IMR-90 (cell line): ENCODE measurements around the gene USP28. TPM values are rescaled to one million over a fixed set of nuclear protein-coding genes. Genes with fewer than 3 reads are reported as not detected.

ENCODE experiments used
- ATAC-seq: fragments of 200-7000 bp; cut with Tn5 transposase; 2 replicates; pipeline ENCODE4 v1.9.1; 2020; ENCODE audit warnings: low read depth, mild to moderate bottlenecking, moderate library complexity
- BruUV-seq: library from RNA; stranded (reverse); fragments of 400-500 nt; replicated peaks from 2 replicates; lab custom pipeline; 2021; lab: Mats Ljungman, UMichigan
- CTCF ChIA-PET: fragments of 300-600 bp; formaldehyde crosslinking; extraction: SDS; loops from one replicate; lab custom pipeline; 2021; ENCODE audit warnings: antibody characterized with exemption; lab: Yijun Ruan, JAX
- POLR2A ChIA-PET: fragments of 300-600 bp; sonication (Branson Sonifier 250); formaldehyde crosslinking; loops from one replicate; lab custom pipeline; 2022; ENCODE audit warnings: antibody characterized with exemption; ENCODE audit not compliant: unreplicated experiment; lab: Charles Lee
- DNase-seq: peaks from one replicate; pipeline ENCODE4 v3.0.0; 2013
- H2AFZ ChIP-seq: replicated peaks from 2 replicates; pipeline ENCODE3; 2013; ENCODE audit warnings: low read length, mild to moderate bottlenecking; ENCODE audit not compliant: poor library complexity
- H2AK5ac ChIP-seq: 2 replicates; pipeline ENCODE4 v1.6.1; 2013; ENCODE audit warnings: low read depth, low read length, inconsistent platforms
- H2AK9ac ChIP-seq: replicated peaks from 2 replicates; pipeline ENCODE3; 2013; ENCODE audit warnings: mild to moderate bottlenecking, low read depth, low read length, moderate library complexity; ENCODE audit not compliant: poor library complexity
- H2BK120ac ChIP-seq: 2 replicates; pipeline ENCODE4 v1.6.1; 2013; ENCODE audit warnings: low read depth, low read length, inconsistent platforms
- H2BK15ac ChIP-seq: 3 replicates; pipeline ENCODE4 v1.6.1; 2013; ENCODE audit warnings: low read depth, low read length, inconsistent platforms
- H2BK20ac ChIP-seq: 2 replicates; pipeline ENCODE4 v1.6.1; 2013; ENCODE audit warnings: low read depth, mild to moderate bottlenecking, inconsistent platforms, low read length, moderate library complexity
- H2BK5ac ChIP-seq: 2 replicates; pipeline ENCODE4 v1.6.1; 2013; ENCODE audit warnings: mild to moderate bottlenecking, low read depth, low read length, inconsistent platforms; ENCODE audit not compliant: poor library complexity, severe bottlenecking
- H3K14ac ChIP-seq: replicated peaks from 2 replicates; pipeline ENCODE4 v1.6.1; 2013; ENCODE audit warnings: low read depth, low read length, inconsistent platforms
- H3K18ac ChIP-seq: 2 replicates; pipeline ENCODE4 v1.6.1; 2013; ENCODE audit warnings: low read depth, low read length, control low read depth
- H3K23ac ChIP-seq: 2 replicates; pipeline ENCODE4 v1.6.1; 2013; ENCODE audit warnings: low read depth, low read length, inconsistent platforms
- H3K27ac ChIP-seq: 2 replicates; pipeline ENCODE4 v1.5.1; 2013; ENCODE audit warnings: mild to moderate bottlenecking, control low read depth, low read length; ENCODE audit not compliant: insufficient read depth
- H3K27me3 ChIP-seq: 2 replicates; pipeline ENCODE4 v1.6.1; 2013; ENCODE audit warnings: low read length; ENCODE audit not compliant: control insufficient read depth, insufficient read depth
- H3K36me3 ChIP-seq: 2 replicates; pipeline ENCODE4 v1.6.1; 2013; ENCODE audit warnings: low read length, mixed read lengths; ENCODE audit not compliant: control insufficient read depth, insufficient read depth
- H3K4ac ChIP-seq: 2 replicates; pipeline ENCODE4 v1.6.1; 2013; ENCODE audit warnings: low read depth, low read length, inconsistent platforms
- H3K4me1 ChIP-seq: 2 replicates; pipeline ENCODE4 v1.6.1; 2013; ENCODE audit warnings: low read length, mixed read lengths; ENCODE audit not compliant: control insufficient read depth, insufficient read depth
- H3K4me2 ChIP-seq: 2 replicates; pipeline ENCODE4 v1.6.1; 2013; ENCODE audit warnings: low read depth, mild to moderate bottlenecking, control low read depth, low read length, moderate library complexity
- H3K4me3 ChIP-seq: 2 replicates; pipeline ENCODE4 v1.5.1; 2013; ENCODE audit warnings: low read depth, mild to moderate bottlenecking, control low read depth, low read length, moderate library complexity; ENCODE audit not compliant: insufficient read depth
- H3K56ac ChIP-seq: 2 replicates; pipeline ENCODE4 v1.6.1; 2013; ENCODE audit warnings: low read length, inconsistent platforms; ENCODE audit not compliant: insufficient read depth; ENCODE audit errors: extremely low read depth
- H3K79me1 ChIP-seq, 2 experiments: 2 replicates each; pipeline ENCODE4 v1.6.1; 2013; ENCODE audit warnings: low read length in 2 of 2, inconsistent platforms in 1 of 2, low read depth in 1 of 2
- H3K9ac ChIP-seq: 2 replicates; pipeline ENCODE4 v1.6.1; 2013; ENCODE audit warnings: low read depth, low read length, control low read depth
- H3K9me1 ChIP-seq: 2 replicates; pipeline ENCODE4 v1.6.1; 2013; ENCODE audit warnings: low read length, inconsistent platforms; ENCODE audit not compliant: insufficient read depth
- H3K9me3 ChIP-seq: 2 replicates; pipeline ENCODE4 v1.6.1; 2013; ENCODE audit warnings: low read length; ENCODE audit not compliant: control insufficient read depth, insufficient read depth
- H4K20me1 ChIP-seq: 2 replicates; pipeline ENCODE4 v1.6.1; 2013; ENCODE audit warnings: low read length, inconsistent platforms; ENCODE audit not compliant: insufficient read depth
- H4K5ac ChIP-seq: 2 replicates; pipeline ENCODE4 v1.6.1; 2013; ENCODE audit warnings: mild to moderate bottlenecking, low read depth, low read length, control low read depth
- H4K8ac ChIP-seq, 2 experiments: 2 replicates each; pipeline ENCODE4 v1.6.1; 2013; ENCODE audit warnings: low read depth in 2 of 2, low read length in 2 of 2, control low read depth in 1 of 2, inconsistent platforms in 1 of 2
- H4K91ac ChIP-seq: 2 replicates; pipeline ENCODE4 v1.6.1; 2013; ENCODE audit warnings: low read depth, low read length, inconsistent platforms; ENCODE audit not compliant: insufficient read depth
- BHLHE40 ChIP-seq: fragments of 150-350 bp; IDR thresholded peaks from 2 replicates; pipeline ENCODE4 v1.6.1; 2016; ENCODE audit warnings: mild to moderate bottlenecking, low read depth, low read length
- CEBPB ChIP-seq: IDR thresholded peaks from 2 replicates; pipeline ENCODE4 v1.6.1; 2012; ENCODE audit warnings: low read depth, low read length, improper control_type of control experiment
- CHD1 ChIP-seq: IDR thresholded peaks from 2 replicates; pipeline ENCODE4 v1.6.1; 2012; ENCODE audit warnings: low read depth, low read length, improper control_type of control experiment
- FOS ChIP-seq: fragments of 150-350 bp; IDR thresholded peaks from 2 replicates; pipeline ENCODE4 v1.6.1; 2016; ENCODE audit warnings: low read depth, low read length
- MAZ ChIP-seq: IDR thresholded peaks from 2 replicates; pipeline ENCODE4 v1.6.1; 2012; ENCODE audit warnings: low read depth, mild to moderate bottlenecking, low read length, improper control_type of control experiment, moderate library complexity, borderline replicate concordance
- NFE2L2 ChIP-seq: fragments of 150-350 bp; IDR thresholded peaks from 2 replicates; pipeline ENCODE4 v1.6.1; 2016; ENCODE audit warnings: low read depth, mild to moderate bottlenecking, low read length
- RAD21 ChIP-seq: IDR thresholded peaks from 2 replicates; pipeline ENCODE4 v1.6.1; 2012; ENCODE audit warnings: low read length, improper control_type of control experiment
- RFX5 ChIP-seq: IDR thresholded peaks from 2 replicates; pipeline ENCODE4 v1.8.0; 2012; ENCODE audit warnings: low read depth, mild to moderate bottlenecking, low read length, moderate library complexity
- SMC3 ChIP-seq: fragments of 150-350 bp; IDR thresholded peaks from 2 replicates; pipeline ENCODE4 v1.6.1; 2016; ENCODE audit warnings: low read depth, mild to moderate bottlenecking, antibody characterized with exemption, low read length, moderate library complexity
- USF2 ChIP-seq: fragments of 150-350 bp; IDR thresholded peaks from 2 replicates; pipeline ENCODE4 v1.6.1; 2017; ENCODE audit warnings: mild to moderate bottlenecking, antibody characterized with exemption, low read length, low read depth
- WGBS, 2 experiments: methylation state at CpG; one replicate each; pipeline versions ENCODE4 v1.1.5 to v1.1.7; 2013; ENCODE audit warnings: missing lambda C conversion rate in 2 of 2; ENCODE audit not compliant: insufficient read length in 1 of 2; ENCODE audit errors: extremely low coverage in 2 of 2; 5-methylcytosine and 5-hydroxymethylcytosine counted together
- dilution Hi-C: fragments of 300-500 bp; cut with HindIII; formaldehyde crosslinking; loops from one replicate; pipeline ENCODE4 v1.14.3; 2018; ENCODE audit warnings: low sequenced_read_pairs; ENCODE audit not compliant: unreplicated experiment
- in situ Hi-C: fragments of 300-500 bp; cut with MboI; formaldehyde crosslinking; loops from 3 replicates; pipeline ENCODE4 v1.14.3; 2019; ENCODE audit warnings: low sequenced_read_pairs, inconsistent platforms, mixed read lengths
- intact Hi-C: fragments of 100-400 bp; cut with micrococcal nuclease; formaldehyde crosslinking; loops from 2 replicates; pipeline ENCODE4 v1.10.0; 2022
- polyA plus RNA-seq, 3 experiments: library from polyadenylated mRNA; depleted of rRNA; stranded (reverse); fragments of >200 nt; gene quantifications; 2 replicates each; pipeline ENCODE4 v1.2.3, GENCODE V29; 2012; ENCODE audit warnings: low replicate concordance in 1 of 3
- total RNA-seq: library from RNA; depleted of rRNA; stranded (reverse); fragments of >200 nt; gene quantifications from 2 replicates; pipeline ENCODE4 v1.2.3, GENCODE V29; 2012
- TF ChIP-seq, protein P1 (sequence below): conservative IDR thresholded peaks from 2 replicates; pipeline ENCODE4 v1.5.1; 2012; ENCODE audit warnings: mild to moderate bottlenecking, low read depth, low read length, improper control_type of control experiment
- TF ChIP-seq, protein P2 (sequence below): fragments of 150-350 bp; IDR thresholded peaks from 2 replicates; pipeline ENCODE4 v1.6.1; 2016; ENCODE audit warnings: low read depth, mild to moderate bottlenecking, low read length, moderate library complexity, borderline replicate concordance

USP28 gene
- total and polyA plus RNA-seq, 2 of the 4 experiments (the other 2 are of a cell fraction), result 17.0 to 36.0 TPM

DNA sequence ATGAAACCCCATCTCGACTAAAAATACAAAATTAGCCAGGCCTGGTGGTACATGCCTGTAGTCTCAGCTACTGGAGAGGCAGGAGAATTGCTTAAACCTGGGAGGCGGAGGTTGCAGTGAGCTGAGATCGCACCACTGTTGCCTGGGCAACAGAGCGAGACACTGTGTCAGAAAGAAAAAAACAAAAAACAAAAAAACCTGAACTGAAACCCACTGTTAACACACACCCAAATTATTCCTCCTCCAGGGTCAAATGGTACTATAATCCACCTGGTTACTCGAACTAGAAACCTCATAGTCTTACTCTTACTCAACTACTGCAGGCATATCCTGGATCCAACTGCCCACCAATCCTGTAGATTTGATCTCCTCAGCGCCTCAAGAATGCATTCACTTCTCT, 35.5 kb downstream of the USP28 start:
- Histone ChIP-seq H3K9me1 (no peaks in the 10 kb centered on the region; the same call in 1 of the 2 replicates), H4K5ac (no peak overlapping the region), H2AFZ (no peak overlapping the region), H3K9me3 (no peaks in the 10 kb centered on the region), H3K4ac (no peak overlapping the region), H3K4me2 (no peak overlapping the region), H3K9ac (no peak overlapping the region), H3K14ac (no peak overlapping the region), H2BK15ac (no peak overlapping the region), H3K23ac (no peak overlapping the region), H4K91ac (no peak overlapping the region), H4K8ac (no peak overlapping the region), H3K56ac (no peak overlapping the region), H2AK9ac (no peak overlapping the region), H3K27ac (no peak overlapping the region), H2BK20ac (no peak overlapping the region), H2AK5ac (no peak overlapping the region), H2BK5ac (no peak overlapping the region), H3K4me1 (no peaks in the 10 kb centered on the region), H3K4me3 (no peak overlapping the region), H4K20me1 (no peaks in the 10 kb centered on the region), H3K79me1 (no peaks in the 10 kb centered on the region), H3K18ac (no peak overlapping the region), H3K36me3 (peaks cover 8% of the 10 kb centered on the region), H3K27me3 (no peaks in the 10 kb centered on the region), H2BK120ac (no peak overlapping the region)
- ATAC-seq (no peak), DNase-seq (no peak)
- WGBS, 2 experiments, result 100% methylated on average over 2 of the region's 6 CpGs; no CpG with 5 or more reads in 1 of the 2 experiments
- POLR2A ChIA-PET, result no interaction called here
- in situ Hi-C loops (no loop called here), intact Hi-C loops (no loop called here), dilution Hi-C loops (no loop called here)
- BruUV-seq, result no TSS peak
- CTCF ChIA-PET, result no interaction called here
- no peak for TF ChIP-seq CEBPB
- no peak for TF ChIP-seq RAD21
- TF ChIP-seq RFX5, result no peak
- TF ChIP-seq NFE2L2, result no peak
- no peak for TF ChIP-seq MAZ
- no peak for TF ChIP-seq USF2
- no peak for TF ChIP-seq FOS
- TF ChIP-seq CHD1, result no peak
- no peak for TF ChIP-seq BHLHE40
- TF ChIP-seq, protein P1, sequence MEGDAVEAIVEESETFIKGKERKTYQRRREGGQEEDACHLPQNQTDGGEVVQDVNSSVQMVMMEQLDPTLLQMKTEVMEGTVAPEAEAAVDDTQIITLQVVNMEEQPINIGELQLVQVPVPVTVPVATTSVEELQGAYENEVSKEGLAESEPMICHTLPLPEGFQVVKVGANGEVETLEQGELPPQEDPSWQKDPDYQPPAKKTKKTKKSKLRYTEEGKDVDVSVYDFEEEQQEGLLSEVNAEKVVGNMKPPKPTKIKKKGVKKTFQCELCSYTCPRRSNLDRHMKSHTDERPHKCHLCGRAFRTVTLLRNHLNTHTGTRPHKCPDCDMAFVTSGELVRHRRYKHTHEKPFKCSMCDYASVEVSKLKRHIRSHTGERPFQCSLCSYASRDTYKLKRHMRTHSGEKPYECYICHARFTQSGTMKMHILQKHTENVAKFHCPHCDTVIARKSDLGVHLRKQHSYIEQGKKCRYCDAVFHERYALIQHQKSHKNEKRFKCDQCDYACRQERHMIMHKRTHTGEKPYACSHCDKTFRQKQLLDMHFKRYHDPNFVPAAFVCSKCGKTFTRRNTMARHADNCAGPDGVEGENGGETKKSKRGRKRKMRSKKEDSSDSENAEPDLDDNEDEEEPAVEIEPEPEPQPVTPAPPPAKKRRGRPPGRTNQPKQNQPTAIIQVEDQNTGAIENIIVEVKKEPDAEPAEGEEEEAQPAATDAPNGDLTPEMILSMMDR, result no peak
- TF ChIP-seq SMC3, result no peak
- TF ChIP-seq, protein P2, sequence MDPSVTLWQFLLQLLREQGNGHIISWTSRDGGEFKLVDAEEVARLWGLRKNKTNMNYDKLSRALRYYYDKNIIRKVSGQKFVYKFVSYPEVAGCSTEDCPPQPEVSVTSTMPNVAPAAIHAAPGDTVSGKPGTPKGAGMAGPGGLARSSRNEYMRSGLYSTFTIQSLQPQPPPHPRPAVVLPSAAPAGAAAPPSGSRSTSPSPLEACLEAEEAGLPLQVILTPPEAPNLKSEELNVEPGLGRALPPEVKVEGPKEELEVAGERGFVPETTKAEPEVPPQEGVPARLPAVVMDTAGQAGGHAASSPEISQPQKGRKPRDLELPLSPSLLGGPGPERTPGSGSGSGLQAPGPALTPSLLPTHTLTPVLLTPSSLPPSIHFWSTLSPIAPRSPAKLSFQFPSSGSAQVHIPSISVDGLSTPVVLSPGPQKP, result no peak
